GM19463 (cell line): ENCODE data around the gene EMILIN2.
"Not testable (repeated sequence)": the region's sequence is repeated elsewhere in the genome, so short reads cannot be mapped to it uniquely, and the experiment has no call there.

Experiments
- ATAC-seq: cut with Tn5 transposase; IDR thresholded peaks from one replicate; pipeline ENCODE4 v1.9.1; 2021; ENCODE audit warnings: mild to moderate bottlenecking, moderate library complexity; ENCODE audit not compliant: unreplicated experiment

Gene EMILIN2

GRCh38 chr18:2913398-2914005 is 66.7 kb downstream of the EMILIN2 start:
- ATAC-seq: no peak

GRCh38 chr18:2914185-2914880 is 67.5 kb downstream of the EMILIN2 start:
- no peak for ATAC-seq

GRCh38 chr18:2914881-2915240 is 68.1 kb downstream of the EMILIN2 start:
- ATAC-seq: no peak

- ATAC-seq: not testable (repeated sequence)
Observed at GRCh38 chr18:2915486-2915885, 68.7 kb downstream of the EMILIN2 start.

GRCh38 chr18:2916184-2916583 is 69.4 kb downstream of the EMILIN2 start:
- no peak for ATAC-seq

GRCh38 chr18:2917259-2918047 is 70.6 kb downstream of the EMILIN2 start:
- ATAC-seq: peak; percentile 60

- ATAC-seq: no peak
Observed at GRCh38 chr18:2918761-2919550, 72.2 kb downstream of the EMILIN2 start.

GRCh38 chr18:2919600-2919999 is 72.8 kb downstream of the EMILIN2 start:
- no peak for ATAC-seq

GRCh38 chr18:2920027-2920426 is 73.2 kb downstream of the EMILIN2 start:
- ATAC-seq: no peak

GRCh38 chr18:2920546-2921343 is 73.9 kb downstream of the EMILIN2 start:
- ATAC-seq: no peak

GRCh38 chr18:2921778-2922177 is 75.0 kb downstream of the EMILIN2 start:
- ATAC-seq: no peak

- ATAC-seq: no peak
Observed at GRCh38 chr18:2923464-2923863, 76.7 kb downstream of the EMILIN2 start.

GRCh38 chr18:2924920-2925319 is 78.1 kb downstream of the EMILIN2 start:
- no peak for ATAC-seq

GRCh38 chr18:2926528-2926927 is 79.7 kb downstream of the EMILIN2 start:
- ATAC-seq: no peak

- no peak for ATAC-seq
Observed at GRCh38 chr18:2927745-2928144, 80.9 kb downstream of the EMILIN2 start.

GRCh38 chr18:2932247-2933181 is 85.7 kb downstream of the EMILIN2 start:
- ATAC-seq: no peak

GRCh38 chr18:2933995-2934394 is 87.2 kb downstream of the EMILIN2 start:
- no peak for ATAC-seq

- ATAC-seq: no peak
Observed at GRCh38 chr18:2935438-2936192, 88.8 kb downstream of the EMILIN2 start.

GRCh38 chr18:2939317-2939716 is 92.5 kb downstream of the EMILIN2 start:
- ATAC-seq: no peak
